ENCODE measurements around the gene KIAA1549. TPM values are rescaled to one million over a fixed set of nuclear protein-coding genes. Genes with fewer than 3 reads are reported as not detected.

The KIAA1549 gene
- total and polyA plus RNA-seq, 9 donors: 1.2 to 5.0 (median 3.6) TPM

GRCh38 chr7:138934367-138934766 is 46.8 kb downstream of the KIAA1549 start:
- Histone ChIP-seq H3K36me3 (no peaks in the 10 kb centered on the region), H3K27me3 (no peaks in the 10 kb centered on the region), H3K9me3 (no peaks in the 10 kb centered on the region), H3K27ac (no peak overlapping the region), H3K4me1 (ENCODE audit: insufficient read depth) (peaks cover 4% of the 10 kb centered on the region), H3K4me3 (no peak overlapping the region)
- intact Hi-C loops (cut with DNase I): no loop called here
- TF ChIP-seq EP300 (IDR thresholded peaks at IDR 0.05) (no peak), POLR2A (IDR thresholded peaks at IDR 0.05) (no peak)
- TF ChIP-seq, protein P1, sequence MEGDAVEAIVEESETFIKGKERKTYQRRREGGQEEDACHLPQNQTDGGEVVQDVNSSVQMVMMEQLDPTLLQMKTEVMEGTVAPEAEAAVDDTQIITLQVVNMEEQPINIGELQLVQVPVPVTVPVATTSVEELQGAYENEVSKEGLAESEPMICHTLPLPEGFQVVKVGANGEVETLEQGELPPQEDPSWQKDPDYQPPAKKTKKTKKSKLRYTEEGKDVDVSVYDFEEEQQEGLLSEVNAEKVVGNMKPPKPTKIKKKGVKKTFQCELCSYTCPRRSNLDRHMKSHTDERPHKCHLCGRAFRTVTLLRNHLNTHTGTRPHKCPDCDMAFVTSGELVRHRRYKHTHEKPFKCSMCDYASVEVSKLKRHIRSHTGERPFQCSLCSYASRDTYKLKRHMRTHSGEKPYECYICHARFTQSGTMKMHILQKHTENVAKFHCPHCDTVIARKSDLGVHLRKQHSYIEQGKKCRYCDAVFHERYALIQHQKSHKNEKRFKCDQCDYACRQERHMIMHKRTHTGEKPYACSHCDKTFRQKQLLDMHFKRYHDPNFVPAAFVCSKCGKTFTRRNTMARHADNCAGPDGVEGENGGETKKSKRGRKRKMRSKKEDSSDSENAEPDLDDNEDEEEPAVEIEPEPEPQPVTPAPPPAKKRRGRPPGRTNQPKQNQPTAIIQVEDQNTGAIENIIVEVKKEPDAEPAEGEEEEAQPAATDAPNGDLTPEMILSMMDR (IDR thresholded peaks at IDR 0.05): no peak
- WGBS, 3 donors: 97 to 99% (median 97%) methylated on average over 8 of the region's 8 CpGs
- DNase-seq: no peak

DNA sequence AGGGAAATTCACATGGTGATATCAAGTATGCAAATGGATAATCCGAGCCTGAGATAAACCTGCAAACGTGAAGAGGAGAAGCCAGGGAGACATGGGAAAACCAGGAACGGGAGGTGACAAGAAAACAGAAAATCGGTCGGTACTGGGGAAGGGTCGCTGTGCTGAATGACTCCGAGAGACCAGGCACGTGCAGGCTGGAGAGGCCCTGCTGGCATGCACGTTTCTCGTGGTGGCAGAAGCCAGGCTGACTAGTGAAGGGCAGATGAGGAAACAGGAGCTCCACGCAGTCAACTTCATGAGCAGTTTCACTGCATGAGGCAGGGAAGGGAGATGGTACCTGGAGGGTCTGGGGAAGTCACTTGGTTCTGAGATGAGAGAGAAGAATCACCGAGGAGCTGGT is 48.3 kb downstream of the KIAA1549 start:
- Histone ChIP-seq H3K9me3 (no peaks in the 10 kb centered on the region), H3K27ac (no peak overlapping the region), H3K4me3 (no peak overlapping the region), H3K4me1 (ENCODE audit: insufficient read depth) (peaks cover 4% of the 10 kb centered on the region), H3K27me3 (no peaks in the 10 kb centered on the region), H3K36me3 (no peaks in the 10 kb centered on the region)
- DNase-seq: no peak
- no peak for TF ChIP-seq POLR2A (IDR thresholded peaks at IDR 0.05)
- TF ChIP-seq, protein P1 (IDR thresholded peaks at IDR 0.05): no peak
- no peak for TF ChIP-seq EP300 (IDR thresholded peaks at IDR 0.05)
- 91 to 95% (median 91%) methylated on average over 12 of the region's 12 CpGs for WGBS, 3 donors
- intact Hi-C loops (cut with DNase I): no loop called here

- WGBS, 3 donors: 95 to 98% (median 96%) methylated on average over 5 of the region's 5 CpGs
- intact Hi-C loops (cut with DNase I): no loop called here
- Histone ChIP-seq H3K27me3 (no peaks in the 10 kb centered on the region), H3K27ac (no peak overlapping the region), H3K4me1 (ENCODE audit: insufficient read depth) (peaks cover 4% of the 10 kb centered on the region), H3K9me3 (no peaks in the 10 kb centered on the region), H3K4me3 (no peak overlapping the region), H3K36me3 (no peaks in the 10 kb centered on the region)
- DNase-seq: no peak
- TF ChIP-seq EP300 (IDR thresholded peaks at IDR 0.05): no peak
- no peak for TF ChIP-seq POLR2A (IDR thresholded peaks at IDR 0.05)
- TF ChIP-seq, protein P1 (IDR thresholded peaks at IDR 0.05): no peak
Observed at GRCh38 chr7:138932427-138932826, 48.8 kb downstream of the KIAA1549 start.

- H3K27ac ChIP-seq: no peak overlapping the region
- intact Hi-C loops (cut with DNase I): no loop called here
- H3K4me3 ChIP-seq: no peak overlapping the region
- 96 to 98% (median 96%) methylated on average over 1 of the region's 1 CpG for WGBS, 3 donors
- no peaks in the 10 kb centered on the region for H3K27me3 ChIP-seq
- H3K9me3 ChIP-seq: no peaks in the 10 kb centered on the region
- H3K36me3 ChIP-seq: no peaks in the 10 kb centered on the region
- DNase-seq: no peak
- TF ChIP-seq EP300 (IDR thresholded peaks at IDR 0.05): no peak
- TF ChIP-seq POLR2A (IDR thresholded peaks at IDR 0.05): no peak
- TF ChIP-seq, protein P1 (IDR thresholded peaks at IDR 0.05): no peak
- peaks cover 4% of the 10 kb centered on the region for H3K4me1 ChIP-seq (ENCODE audit: insufficient read depth)
Observed at GRCh38 chr7:138929969-138930368, 51.2 kb downstream of the KIAA1549 start.

Data from ovary (tissue), 9 donors.